ENCODE results near the gene CGNL1. TPM values are rescaled to one million over a fixed set of nuclear protein-coding genes. Genes with fewer than 3 reads are reported as not detected.

The CGNL1 gene
- total and polyA plus RNA-seq, 8 donors: 0.29 to 36.2 (median 19.5) TPM

DNA sequence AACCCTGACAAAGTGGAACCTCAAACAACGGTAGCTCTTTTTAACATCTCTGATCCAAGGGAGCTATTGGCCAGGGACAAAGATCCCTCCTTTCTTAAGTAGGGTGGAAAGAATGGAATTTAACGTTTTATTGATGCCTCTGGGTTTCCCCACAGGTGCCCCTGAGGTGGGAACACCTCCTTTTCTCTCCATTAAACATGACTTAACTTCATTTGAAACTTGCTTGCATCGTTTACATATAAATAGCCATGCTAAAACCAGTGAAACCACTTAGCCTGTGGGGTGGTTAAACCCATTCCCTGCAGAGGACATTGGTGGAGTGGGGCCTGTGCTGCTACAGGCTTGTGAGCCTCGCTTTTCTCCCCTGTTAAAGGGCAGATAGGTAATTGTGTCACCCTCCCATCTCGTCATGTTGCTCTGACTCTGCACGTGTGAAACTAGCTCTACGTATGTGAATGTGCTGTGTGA lies 9.7 kb downstream of the CGNL1 start:
- TF ChIP-seq EP300 (IDR thresholded peaks at IDR 0.05) (no peak), POLR2AphosphoS5 (IDR thresholded peaks at IDR 0.05) (no peak), POLR2A (IDR thresholded peaks at IDR 0.05) (no peak)
- TF ChIP-seq, protein P1, sequence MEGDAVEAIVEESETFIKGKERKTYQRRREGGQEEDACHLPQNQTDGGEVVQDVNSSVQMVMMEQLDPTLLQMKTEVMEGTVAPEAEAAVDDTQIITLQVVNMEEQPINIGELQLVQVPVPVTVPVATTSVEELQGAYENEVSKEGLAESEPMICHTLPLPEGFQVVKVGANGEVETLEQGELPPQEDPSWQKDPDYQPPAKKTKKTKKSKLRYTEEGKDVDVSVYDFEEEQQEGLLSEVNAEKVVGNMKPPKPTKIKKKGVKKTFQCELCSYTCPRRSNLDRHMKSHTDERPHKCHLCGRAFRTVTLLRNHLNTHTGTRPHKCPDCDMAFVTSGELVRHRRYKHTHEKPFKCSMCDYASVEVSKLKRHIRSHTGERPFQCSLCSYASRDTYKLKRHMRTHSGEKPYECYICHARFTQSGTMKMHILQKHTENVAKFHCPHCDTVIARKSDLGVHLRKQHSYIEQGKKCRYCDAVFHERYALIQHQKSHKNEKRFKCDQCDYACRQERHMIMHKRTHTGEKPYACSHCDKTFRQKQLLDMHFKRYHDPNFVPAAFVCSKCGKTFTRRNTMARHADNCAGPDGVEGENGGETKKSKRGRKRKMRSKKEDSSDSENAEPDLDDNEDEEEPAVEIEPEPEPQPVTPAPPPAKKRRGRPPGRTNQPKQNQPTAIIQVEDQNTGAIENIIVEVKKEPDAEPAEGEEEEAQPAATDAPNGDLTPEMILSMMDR (IDR thresholded peaks at IDR 0.05): no peak
- H3K27ac ChIP-seq: peak overlapping the region in 1 of 5 donors; percentile 24
- H3K27me3 ChIP-seq: no peaks in the 10 kb centered on the region
- no peak overlapping the region for H3K4me3 ChIP-seq
- no peaks in the 10 kb centered on the region for H3K36me3 ChIP-seq
- no peaks in the 10 kb centered on the region for H3K9me3 ChIP-seq
- intact Hi-C loops (cut with DNase I; ENCODE audit: low total_unique reads): no loop called here
- H3K4me1 ChIP-seq: peaks cover 38 to 86% (median 60%) of the 10 kb centered on the region in 4 donors
- no peak for DNase-seq
- WGBS, 5 donors: 66 to 87% (median 74%) methylated on average over 7 of the region's 7 CpGs

DNA sequence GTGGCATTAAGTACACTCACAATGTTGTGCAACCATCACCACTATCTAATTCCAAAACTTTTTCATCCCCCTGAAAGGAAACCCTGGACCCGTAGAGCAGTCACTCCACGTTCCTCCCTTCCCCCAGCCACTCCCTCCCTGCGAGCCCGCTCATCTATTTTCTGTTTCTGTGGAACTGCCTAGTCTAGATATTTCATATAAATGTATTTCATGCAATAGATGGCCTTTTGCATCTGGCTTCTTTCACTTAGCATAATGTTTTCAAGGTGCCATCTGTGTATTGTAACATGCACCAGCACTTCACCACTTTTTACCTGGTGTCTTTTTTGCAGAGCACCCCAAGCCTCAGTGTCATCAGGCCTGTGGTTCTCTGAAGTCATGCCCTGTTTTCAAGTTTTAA lies 10.7 kb downstream of the CGNL1 start:
- Histone ChIP-seq H3K27me3 (no peaks in the 10 kb centered on the region), H3K4me1 (peaks cover 29 to 75% (median 54%) of the 10 kb centered on the region in 4 donors), H3K9me3 (no peaks in the 10 kb centered on the region), H3K27ac (peak overlapping the region in 4 of 5 donors; percentile 58 to 81 (median 68)), H3K36me3 (no peaks in the 10 kb centered on the region), H3K4me3 (no peak overlapping the region)
- no peak for DNase-seq
- 64 to 80% (median 67%) methylated on average over 4 of the region's 4 CpGs for WGBS, 5 donors
- intact Hi-C loops (cut with DNase I; ENCODE audit: low total_unique reads): no loop called here
- TF ChIP-seq POLR2A (IDR thresholded peaks at IDR 0.05): no peak
- TF ChIP-seq POLR2AphosphoS5 (IDR thresholded peaks at IDR 0.05): no peak
- TF ChIP-seq, protein P1 (IDR thresholded peaks at IDR 0.05): no peak
- no peak for TF ChIP-seq EP300 (IDR thresholded peaks at IDR 0.05)

DNA sequence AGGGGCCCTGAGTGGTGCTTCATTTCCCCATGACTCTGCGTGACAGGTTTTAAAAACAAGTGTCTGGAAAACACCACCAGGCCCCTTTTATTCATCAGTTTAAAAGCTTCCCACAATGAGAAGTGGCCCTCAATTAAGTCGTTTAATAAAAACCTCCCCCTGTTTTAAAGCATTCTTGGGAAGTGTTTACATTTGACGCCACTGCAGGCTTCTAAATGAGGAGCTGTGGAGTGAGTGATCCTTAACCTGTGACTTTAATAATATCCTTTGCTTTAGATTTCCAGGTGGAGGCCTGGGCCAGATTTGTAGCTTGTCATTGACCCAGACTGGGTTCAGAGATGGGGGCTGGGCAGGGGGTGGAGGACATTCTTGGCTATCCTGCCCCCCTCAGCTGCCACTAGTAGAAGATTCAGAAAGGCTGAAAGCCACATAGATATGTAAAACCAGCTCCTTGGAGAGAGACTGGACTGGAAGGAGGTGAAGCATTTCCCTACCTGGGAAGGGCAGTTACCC lies 11.3 kb downstream of the CGNL1 start:
- intact Hi-C loops (cut with DNase I; ENCODE audit: low total_unique reads): no loop called here
- TF ChIP-seq, protein P1 (IDR thresholded peaks at IDR 0.05): no peak
- TF ChIP-seq EP300 (IDR thresholded peaks at IDR 0.05) (no peak), POLR2A (IDR thresholded peaks at IDR 0.05) (no peak), POLR2AphosphoS5 (IDR thresholded peaks at IDR 0.05) (no peak)
- no peaks in the 10 kb centered on the region for H3K9me3 ChIP-seq

DNA sequence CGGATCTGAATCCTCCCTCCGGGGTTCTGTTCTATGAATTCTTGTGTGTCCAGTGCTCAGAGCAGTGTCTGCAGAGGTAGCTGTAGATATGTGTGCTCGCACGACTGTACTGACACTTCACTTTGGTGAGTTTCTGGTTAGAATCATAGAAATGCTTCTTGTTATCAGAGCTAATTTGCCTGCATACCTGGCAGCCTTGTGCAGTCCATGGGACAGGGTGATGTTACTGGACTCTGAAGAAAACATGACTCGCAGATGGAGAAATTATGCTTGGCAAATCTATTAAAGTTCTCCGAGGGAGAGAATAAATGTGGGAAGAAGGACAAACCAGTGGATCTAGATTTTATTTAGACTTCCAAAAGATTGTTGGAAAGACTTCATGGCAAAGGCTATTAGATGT lies 12.2 kb downstream of the CGNL1 start:
- DNase-seq: peak in 1 of 2 donors; percentile 49
- Histone ChIP-seq H3K27ac (peak overlapping the region in 4 of 5 donors; percentile 58 to 81 (median 68)), H3K4me3 (no peak overlapping the region), H3K4me1 (peaks cover 28 to 68% (median 45%) of the 10 kb centered on the region in 4 donors), H3K36me3 (no peaks in the 10 kb centered on the region), H3K9me3 (no peaks in the 10 kb centered on the region), H3K27me3 (no peaks in the 10 kb centered on the region)
- TF ChIP-seq POLR2AphosphoS5 (IDR thresholded peaks at IDR 0.05) (no peak), EP300 (IDR thresholded peaks at IDR 0.05) (no peak), POLR2A (IDR thresholded peaks at IDR 0.05) (no peak)
- TF ChIP-seq, protein P1 (IDR thresholded peaks at IDR 0.05): no peak
- WGBS, 5 donors: 38 to 53% (median 45%) methylated on average over 6 of the region's 6 CpGs
- intact Hi-C loops (cut with DNase I; ENCODE audit: low total_unique reads): no loop called here

More for the DNA sequence above, 11.3 kb downstream of the CGNL1 start:
- Histone ChIP-seq H3K27ac (peak overlapping the region; percentile 12 to 81 (median 68)), H3K36me3 (no peaks in the 10 kb centered on the region), H3K4me3 (no peak overlapping the region), H3K4me1 (peaks cover 28 to 70% (median 52%) of the 10 kb centered on the region in 4 donors), H3K27me3 (no peaks in the 10 kb centered on the region)
- DNase-seq: peak in 1 of 2 donors; percentile 45
- WGBS, 5 donors: 39 to 53% (median 42%) methylated on average over 3 of the region's 3 CpGs
